Stimulated activated naive CD8-positive, alpha-beta T cell treated with anti-CD3 and anti-CD28 coated beads, Interleukin-15, Interleukin-2, amounts not matched to agents 100 ng/mL and 50 ng/mL, for 24 hours (primary cell): Measurements from ENCODE around the gene UBALD1.
"Not testable (repeated sequence)": the region's sequence is repeated elsewhere in the genome, so short reads cannot be mapped to it uniquely, and the experiment has no call there.

Experiments used
- H3K27ac Mint-ChIP-seq: one replicate; pipeline ENCODE4 v1.8.0; 2021; ENCODE audit warnings: mild to moderate bottlenecking, mixed read lengths
- H3K27me3 Mint-ChIP-seq: one replicate; pipeline ENCODE4 v1.8.0; 2021; ENCODE audit warnings: mixed read lengths
- H3K36me3 Mint-ChIP-seq: one replicate; pipeline ENCODE4 v1.8.0; 2021; ENCODE audit warnings: low read depth, mixed read lengths
- H3K4me1 Mint-ChIP-seq: one replicate; pipeline ENCODE4 v1.8.0; 2021; ENCODE audit warnings: low read depth, mixed read lengths
- H3K4me3 Mint-ChIP-seq: one replicate; pipeline ENCODE4 v1.8.0; 2021; ENCODE audit warnings: mild to moderate bottlenecking, mixed read lengths
- H3K9me3 Mint-ChIP-seq: one replicate; pipeline ENCODE4 v1.8.0; 2021; ENCODE audit warnings: mixed read lengths

UBALD1 gene

GRCh38 chr16:4651827-4652226 is 37.1 kb upstream of the UBALD1 start:
- Mint-ChIP-seq H3K9me3 (no peaks in the 10 kb centered on the region), H3K27me3 (no peaks in the 10 kb centered on the region), H3K36me3 (peaks cover 24% of the 10 kb centered on the region), H3K4me1 (peaks cover 25% of the 10 kb centered on the region), H3K27ac (no peak overlapping the region), H3K4me3 (no peak overlapping the region)

- H3K27ac Mint-ChIP-seq, H3K4me3 Mint-ChIP-seq, H3K27me3 Mint-ChIP-seq, H3K9me3 Mint-ChIP-seq: not testable (repeated sequence)
- Mint-ChIP-seq H3K36me3 (peaks cover 19% of the 10 kb centered on the region), H3K4me1 (peaks cover 25% of the 10 kb centered on the region)
Observed at GRCh38 chr16:4650443-4651074, 35.9 kb upstream of the UBALD1 start.

- Mint-ChIP-seq H3K4me3 (no peak overlapping the region), H3K4me1 (peaks cover 25% of the 10 kb centered on the region), H3K9me3 (no peaks in the 10 kb centered on the region), H3K27me3 (no peaks in the 10 kb centered on the region), H3K27ac (no peak overlapping the region), H3K36me3 (peaks cover 19% of the 10 kb centered on the region)
Observed at GRCh38 chr16:4649744-4650442, 35.2 kb upstream of the UBALD1 start.

GRCh38 chr16:4648917-4649316 is 34.2 kb upstream of the UBALD1 start:
- peak overlapping the region; percentile 58 for H3K27ac Mint-ChIP-seq
- H3K4me1 Mint-ChIP-seq: peaks cover 25% of the 10 kb centered on the region
- peaks cover 19% of the 10 kb centered on the region for H3K36me3 Mint-ChIP-seq
- peak overlapping the region; percentile 23 for H3K4me3 Mint-ChIP-seq
- no peaks in the 10 kb centered on the region for H3K9me3 Mint-ChIP-seq
- no peaks in the 10 kb centered on the region for H3K27me3 Mint-ChIP-seq

- H3K27ac Mint-ChIP-seq: peak overlapping the region; percentile 40
Observed at GRCh38 chr16:4647644-4647980, 32.9 kb upstream of the UBALD1 start.

GRCh38 chr16:4646773-4647643 is 32.3 kb upstream of the UBALD1 start:
- Mint-ChIP-seq H3K4me3 (no peak overlapping the region), H3K4me1 (peaks cover 28% of the 10 kb centered on the region), H3K27ac (peak overlapping the region; percentile 40), H3K36me3 (peaks cover 14% of the 10 kb centered on the region), H3K27me3 (no peaks in the 10 kb centered on the region), H3K9me3 (no peaks in the 10 kb centered on the region)

More at GRCh38 chr16:4647644-4647980, 32.9 kb upstream of the UBALD1 start:
- Mint-ChIP-seq H3K9me3 (no peaks in the 10 kb centered on the region), H3K4me3 (no peak overlapping the region), H3K27me3 (no peaks in the 10 kb centered on the region), H3K36me3 (peaks cover 14% of the 10 kb centered on the region), H3K4me1 (peaks cover 28% of the 10 kb centered on the region)

- Mint-ChIP-seq H3K36me3 (peaks cover 4% of the 10 kb centered on the region), H3K27me3 (no peaks in the 10 kb centered on the region), H3K27ac (no peak overlapping the region), H3K4me3 (no peak overlapping the region), H3K9me3 (no peaks in the 10 kb centered on the region), H3K4me1 (peaks cover 28% of the 10 kb centered on the region)
Observed at GRCh38 chr16:4641895-4642294, 27.2 kb upstream of the UBALD1 start.

GRCh38 chr16:4641306-4641687 is 26.6 kb upstream of the UBALD1 start:
- H3K36me3 Mint-ChIP-seq: peaks cover 7% of the 10 kb centered on the region
- H3K27me3 Mint-ChIP-seq: no peaks in the 10 kb centered on the region
- H3K4me1 Mint-ChIP-seq: peaks cover 28% of the 10 kb centered on the region
- H3K9me3 Mint-ChIP-seq: no peaks in the 10 kb centered on the region
- H3K27ac Mint-ChIP-seq: peak overlapping the region; percentile 59
- H3K4me3 Mint-ChIP-seq: no peak overlapping the region

GRCh38 chr16:4640572-4641305 is 26.1 kb upstream of the UBALD1 start:
- Mint-ChIP-seq H3K9me3 (no peaks in the 10 kb centered on the region), H3K4me1 (peaks cover 31% of the 10 kb centered on the region), H3K27me3 (no peaks in the 10 kb centered on the region), H3K4me3 (no peak overlapping the region), H3K27ac (peak overlapping the region; percentile 59), H3K36me3 (peaks cover 10% of the 10 kb centered on the region)

GRCh38 chr16:4639899-4640509 is 25.3 kb upstream of the UBALD1 start:
- H3K4me3 Mint-ChIP-seq: no peak overlapping the region
- no peaks in the 10 kb centered on the region for H3K9me3 Mint-ChIP-seq
- H3K4me1 Mint-ChIP-seq: peaks cover 31% of the 10 kb centered on the region
- no peak overlapping the region for H3K27ac Mint-ChIP-seq
- H3K36me3 Mint-ChIP-seq: peaks cover 10% of the 10 kb centered on the region
- no peaks in the 10 kb centered on the region for H3K27me3 Mint-ChIP-seq

GRCh38 chr16:4637501-4638166 is 22.9 kb upstream of the UBALD1 start:
- H3K4me3 Mint-ChIP-seq: no peak overlapping the region
- no peaks in the 10 kb centered on the region for H3K9me3 Mint-ChIP-seq
- H3K36me3 Mint-ChIP-seq: peaks cover 14% of the 10 kb centered on the region
- no peaks in the 10 kb centered on the region for H3K27me3 Mint-ChIP-seq
- H3K4me1 Mint-ChIP-seq: peaks cover 28% of the 10 kb centered on the region
- H3K27ac Mint-ChIP-seq: no peak overlapping the region

GRCh38 chr16:4636196-4636595 is 21.5 kb upstream of the UBALD1 start:
- Mint-ChIP-seq H3K9me3 (no peaks in the 10 kb centered on the region), H3K4me1 (peaks cover 24% of the 10 kb centered on the region), H3K4me3 (no peak overlapping the region), H3K36me3 (peaks cover 18% of the 10 kb centered on the region), H3K27ac (peak overlapping the region; percentile 58), H3K27me3 (no peaks in the 10 kb centered on the region)

GRCh38 chr16:4634768-4635167 is 20.1 kb upstream of the UBALD1 start:
- H3K27me3 Mint-ChIP-seq: no peaks in the 10 kb centered on the region
- no peaks in the 10 kb centered on the region for H3K9me3 Mint-ChIP-seq
- H3K36me3 Mint-ChIP-seq: peaks cover 21% of the 10 kb centered on the region
- H3K27ac Mint-ChIP-seq: no peak overlapping the region
- H3K4me1 Mint-ChIP-seq: peaks cover 12% of the 10 kb centered on the region
- no peak overlapping the region for H3K4me3 Mint-ChIP-seq
